HCT116 (cell line): ENCODE measurements around the gene TXLNB.
"Not testable (repeated sequence)": the region's sequence is repeated elsewhere in the genome, so short reads cannot be mapped to it uniquely, and the experiment has no call there.

Experiments
- ELF1 ChIP-seq: IDR thresholded peaks from 2 replicates; pipeline ENCODE4 v1.6.1; 2012; ENCODE audit warnings: low read depth, borderline replicate concordance
- EZH2 ChIP-seq: fragments of 200-600 bp; sonication (generic); IDR thresholded peaks from 2 replicates; pipeline ENCODE4 v1.6.1; 2017; ENCODE audit warnings: antibody characterized with exemption, mixed run types
- POLR2A ChIP-seq: IDR thresholded peaks from 2 replicates; pipeline ENCODE4 v1.7.0; 2011; ENCODE audit warnings: borderline replicate concordance; ENCODE audit not compliant: insufficient read depth, insufficient read length; ENCODE audit errors: extremely low read depth
- RAD21 ChIP-seq: IDR thresholded peaks from 2 replicates; pipeline ENCODE4 v1.6.1; 2012; ENCODE audit warnings: low read depth, mild to moderate bottlenecking
- SP1 ChIP-seq: IDR thresholded peaks from 2 replicates; pipeline ENCODE4 v1.6.1; 2012; ENCODE audit warnings: low read depth
- TCF7L2 ChIP-seq: IDR thresholded peaks from 2 replicates; pipeline ENCODE4 v1.7.0; 2011; ENCODE audit warnings: borderline replicate concordance, inconsistent platforms; ENCODE audit not compliant: insufficient read depth, insufficient read length; ENCODE audit errors: extremely low read depth
- YY1 ChIP-seq: IDR thresholded peaks from 2 replicates; pipeline ENCODE4 v1.6.1; 2011; ENCODE audit warnings: low read length, low read depth, moderate library complexity, mild to moderate bottlenecking; ENCODE audit not compliant: insufficient replicate concordance; ENCODE audit errors: extremely low read depth
- TF ChIP-seq, protein P1 (sequence below), 3 experiments: fragments of 200-600 bp in 1 of 3; sonication (generic) in 1 of 3; IDR thresholded peaks in 2 of 3; conservative IDR thresholded peaks in 1 of 3; 2 replicates each; pipeline ENCODE4 v1.5.1; 2012 to 2017; ENCODE audit warnings: low read depth in 2 of 3, low read length in 2 of 3, antibody characterized with exemption in 1 of 3, borderline replicate concordance in 1 of 3, control low read depth in 1 of 3, mild to moderate bottlenecking in 1 of 3, mixed read lengths in 1 of 3, mixed run types in 1 of 3, moderate library complexity in 1 of 3; ENCODE audit not compliant: insufficient read depth in 1 of 3
- TF ChIP-seq, protein P2 (sequence below): IDR thresholded peaks from 2 replicates; pipeline ENCODE4 v1.6.1; 2012; ENCODE audit warnings: low read depth
- TF ChIP-seq, protein P3 (sequence below): IDR thresholded peaks from 2 replicates; pipeline ENCODE4 v1.6.1; 2011; ENCODE audit warnings: mild to moderate bottlenecking, low read length, moderate library complexity; ENCODE audit not compliant: insufficient replicate concordance; ENCODE audit errors: extremely low read depth

DNA sequence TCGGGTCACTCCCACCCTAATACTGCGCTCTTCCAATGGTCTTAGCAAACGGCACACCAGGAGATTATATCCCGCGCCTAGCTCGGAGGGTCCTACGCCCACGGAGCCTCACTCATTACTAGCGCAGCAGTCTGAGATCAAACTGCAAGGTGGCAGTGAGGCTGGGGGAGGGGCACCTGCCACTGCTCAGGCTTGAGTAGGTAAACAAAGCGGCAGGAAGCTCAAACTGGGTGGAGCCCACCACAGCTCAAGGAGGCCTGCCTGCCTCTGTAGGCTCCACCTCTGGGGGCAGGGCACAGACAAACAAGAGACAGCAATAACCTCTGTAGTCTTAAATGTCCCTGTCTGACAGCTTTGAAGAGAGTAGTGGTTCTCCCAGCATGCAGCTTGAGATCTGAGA is 81.0 kb downstream of the TXLNB start:
- not testable (repeated sequence) for TF ChIP-seq TCF7L2, ELF1, POLR2A, EZH2, YY1, RAD21, SP1
- TF ChIP-seq, protein P1, sequence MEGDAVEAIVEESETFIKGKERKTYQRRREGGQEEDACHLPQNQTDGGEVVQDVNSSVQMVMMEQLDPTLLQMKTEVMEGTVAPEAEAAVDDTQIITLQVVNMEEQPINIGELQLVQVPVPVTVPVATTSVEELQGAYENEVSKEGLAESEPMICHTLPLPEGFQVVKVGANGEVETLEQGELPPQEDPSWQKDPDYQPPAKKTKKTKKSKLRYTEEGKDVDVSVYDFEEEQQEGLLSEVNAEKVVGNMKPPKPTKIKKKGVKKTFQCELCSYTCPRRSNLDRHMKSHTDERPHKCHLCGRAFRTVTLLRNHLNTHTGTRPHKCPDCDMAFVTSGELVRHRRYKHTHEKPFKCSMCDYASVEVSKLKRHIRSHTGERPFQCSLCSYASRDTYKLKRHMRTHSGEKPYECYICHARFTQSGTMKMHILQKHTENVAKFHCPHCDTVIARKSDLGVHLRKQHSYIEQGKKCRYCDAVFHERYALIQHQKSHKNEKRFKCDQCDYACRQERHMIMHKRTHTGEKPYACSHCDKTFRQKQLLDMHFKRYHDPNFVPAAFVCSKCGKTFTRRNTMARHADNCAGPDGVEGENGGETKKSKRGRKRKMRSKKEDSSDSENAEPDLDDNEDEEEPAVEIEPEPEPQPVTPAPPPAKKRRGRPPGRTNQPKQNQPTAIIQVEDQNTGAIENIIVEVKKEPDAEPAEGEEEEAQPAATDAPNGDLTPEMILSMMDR (IDR thresholded peaks at IDR 0.05 in 2 of 3, conservative IDR thresholded peaks at IDR 0.05 in 1 of 3; ENCODE audit: borderline replicate concordance in 1 of 3, insufficient read depth in 1 of 3, low read depth in 2 of 3, low read length in 2 of 3) = not testable (repeated sequence)
- TF ChIP-seq, protein P2, sequence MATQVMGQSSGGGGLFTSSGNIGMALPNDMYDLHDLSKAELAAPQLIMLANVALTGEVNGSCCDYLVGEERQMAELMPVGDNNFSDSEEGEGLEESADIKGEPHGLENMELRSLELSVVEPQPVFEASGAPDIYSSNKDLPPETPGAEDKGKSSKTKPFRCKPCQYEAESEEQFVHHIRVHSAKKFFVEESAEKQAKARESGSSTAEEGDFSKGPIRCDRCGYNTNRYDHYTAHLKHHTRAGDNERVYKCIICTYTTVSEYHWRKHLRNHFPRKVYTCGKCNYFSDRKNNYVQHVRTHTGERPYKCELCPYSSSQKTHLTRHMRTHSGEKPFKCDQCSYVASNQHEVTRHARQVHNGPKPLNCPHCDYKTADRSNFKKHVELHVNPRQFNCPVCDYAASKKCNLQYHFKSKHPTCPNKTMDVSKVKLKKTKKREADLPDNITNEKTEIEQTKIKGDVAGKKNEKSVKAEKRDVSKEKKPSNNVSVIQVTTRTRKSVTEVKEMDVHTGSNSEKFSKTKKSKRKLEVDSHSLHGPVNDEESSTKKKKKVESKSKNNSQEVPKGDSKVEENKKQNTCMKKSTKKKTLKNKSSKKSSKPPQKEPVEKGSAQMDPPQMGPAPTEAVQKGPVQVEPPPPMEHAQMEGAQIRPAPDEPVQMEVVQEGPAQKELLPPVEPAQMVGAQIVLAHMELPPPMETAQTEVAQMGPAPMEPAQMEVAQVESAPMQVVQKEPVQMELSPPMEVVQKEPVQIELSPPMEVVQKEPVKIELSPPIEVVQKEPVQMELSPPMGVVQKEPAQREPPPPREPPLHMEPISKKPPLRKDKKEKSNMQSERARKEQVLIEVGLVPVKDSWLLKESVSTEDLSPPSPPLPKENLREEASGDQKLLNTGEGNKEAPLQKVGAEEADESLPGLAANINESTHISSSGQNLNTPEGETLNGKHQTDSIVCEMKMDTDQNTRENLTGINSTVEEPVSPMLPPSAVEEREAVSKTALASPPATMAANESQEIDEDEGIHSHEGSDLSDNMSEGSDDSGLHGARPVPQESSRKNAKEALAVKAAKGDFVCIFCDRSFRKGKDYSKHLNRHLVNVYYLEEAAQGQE = not testable (repeated sequence)
- TF ChIP-seq, protein P3, sequence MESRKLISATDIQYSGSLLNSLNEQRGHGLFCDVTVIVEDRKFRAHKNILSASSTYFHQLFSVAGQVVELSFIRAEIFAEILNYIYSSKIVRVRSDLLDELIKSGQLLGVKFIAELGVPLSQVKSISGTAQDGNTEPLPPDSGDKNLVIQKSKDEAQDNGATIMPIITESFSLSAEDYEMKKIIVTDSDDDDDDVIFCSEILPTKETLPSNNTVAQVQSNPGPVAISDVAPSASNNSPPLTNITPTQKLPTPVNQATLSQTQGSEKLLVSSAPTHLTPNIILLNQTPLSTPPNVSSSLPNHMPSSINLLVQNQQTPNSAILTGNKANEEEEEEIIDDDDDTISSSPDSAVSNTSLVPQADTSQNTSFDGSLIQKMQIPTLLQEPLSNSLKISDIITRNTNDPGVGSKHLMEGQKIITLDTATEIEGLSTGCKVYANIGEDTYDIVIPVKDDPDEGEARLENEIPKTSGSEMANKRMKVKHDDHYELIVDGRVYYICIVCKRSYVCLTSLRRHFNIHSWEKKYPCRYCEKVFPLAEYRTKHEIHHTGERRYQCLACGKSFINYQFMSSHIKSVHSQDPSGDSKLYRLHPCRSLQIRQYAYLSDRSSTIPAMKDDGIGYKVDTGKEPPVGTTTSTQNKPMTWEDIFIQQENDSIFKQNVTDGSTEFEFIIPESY = not testable (repeated sequence)
